Esophagus muscularis mucosa (tissue), 4 donors: Measurements from ENCODE around the gene CDC14B. TPM values are rescaled to one million over a fixed set of nuclear protein-coding genes. Genes with fewer than 3 reads are reported as not detected.

Experiments used
- DNase-seq: peaks from one replicate; pipeline ENCODE4 v3.0.0-alpha.2; 2017; ENCODE audit errors: extremely low spot score
- H3K27ac ChIP-seq, 4 donors: fragments of 200-600 bp; sonication (generic); replicated peaks in 1 of 4; 1 replicate in 3 of 4; 2 replicates in 1 of 4; pipeline ENCODE4 v1.5.1; 2016 to 2019; ENCODE audit warnings: mild to moderate bottlenecking in 1 of 4
- H3K27me3 ChIP-seq, 4 donors: fragments of 200-600 bp; sonication (generic); one replicate each; pipeline versions ENCODE4 v1.5.1 to v1.6.0; 2016 to 2019
- H3K36me3 ChIP-seq, 4 donors: fragments of 200-600 bp; sonication (generic); one replicate each; pipeline ENCODE4 v1.5.1; 2016 to 2019
- H3K4me1 ChIP-seq, 4 donors: fragments of 200-600 bp; sonication (generic); one replicate each; pipeline ENCODE4 v1.5.1; 2016 to 2019
- H3K4me3 ChIP-seq, 4 donors: fragments of 200-600 bp; sonication (generic); 1 replicate in 2 of 4; 2 replicates in 2 of 4; pipeline ENCODE4 v1.5.1; 2016 to 2019; ENCODE audit warnings: mild to moderate bottlenecking in 4 of 4, moderate library complexity in 1 of 4
- H3K9me3 ChIP-seq, 4 donors: fragments of 200-600 bp; sonication (generic); 1 replicate in 3 of 4; 2 replicates in 1 of 4; pipeline ENCODE4 v1.5.1; 2016 to 2019
- CTCF ChIP-seq, 3 experiments: fragments of 200-600 bp in 2 of 3; fragments of 450-650 bp in 1 of 3; sonication (generic) in 2 of 3; IDR thresholded peaks; one replicate each; pipeline ENCODE4 v1.5.1; 2017 to 2019; ENCODE audit warnings: antibody characterized with exemption in 3 of 3, mild to moderate bottlenecking in 2 of 3, moderate library complexity in 1 of 3
- EP300 ChIP-seq: sonication (generic); formaldehyde crosslinking; IDR thresholded peaks from one replicate; pipeline ENCODE4 v1.6.1; 2017; ENCODE audit warnings: antibody characterized with exemption
- POLR2A ChIP-seq: fragments of 450-650 bp; IDR thresholded peaks from one replicate; pipeline ENCODE4 v1.6.1; 2017; ENCODE audit warnings: antibody characterized with exemption, moderate library complexity, mild to moderate bottlenecking, low read depth
- POLR2AphosphoS5 ChIP-seq, 2 donors: sonication (generic); formaldehyde crosslinking; IDR thresholded peaks; one replicate each; pipeline ENCODE4 v1.6.1; 2017; ENCODE audit warnings: antibody characterized with exemption in 2 of 2
- WGBS: methylation state at CpG from one replicate; pipeline ENCODE4 v1.1.5; 2018; 5-methylcytosine and 5-hydroxymethylcytosine counted together
- intact Hi-C: fragments of 100-400 bp; cut with DNase I; formaldehyde crosslinking; loops from one replicate; pipeline ENCODE4 v1.15.1; 2023
- total RNA-seq, 4 donors: library from RNA; depleted of rRNA; stranded (reverse); fragments of >200 nt; gene quantifications; one replicate each; pipeline versions ENCODE4 v1.1.0 to v1.2.1, GENCODE V29; 2016

Gene CDC14B
- total RNA-seq, 4 donors from 2014 or later: 22.0 to 39.7 (median 27.0) TPM

GRCh38 chr9:96485280-96485679 lies 134.4 kb downstream of the CDC14B start:
- H3K4me1 ChIP-seq: peaks cover 42 to 61% (median 57%) of the 10 kb centered on the region in 4 donors
- no peak for DNase-seq
- peak overlapping the region; percentile 74 to 84 (median 81) for H3K27ac ChIP-seq
- no peaks in the 10 kb centered on the region for H3K9me3 ChIP-seq
- peaks cover 16 to 45% (median 35%) of the 10 kb centered on the region in 4 donors for H3K36me3 ChIP-seq
- no peaks in the 10 kb centered on the region for H3K27me3 ChIP-seq
- H3K4me3 ChIP-seq: no peak overlapping the region
- WGBS: 96% methylated on average over 15 of the region's 16 CpGs
- intact Hi-C loops: no loop called here
- TF ChIP-seq POLR2AphosphoS5 (IDR thresholded peaks at IDR 0.05) (no peak), EP300 (no peak), CTCF (IDR thresholded peaks at IDR 0.05) (no peak), POLR2A (no peak)

- H3K27ac ChIP-seq: peak overlapping the region; percentile 74 to 84 (median 81)
- peaks cover 11 to 44% (median 31%) of the 10 kb centered on the region in 4 donors for H3K36me3 ChIP-seq
- no peak for DNase-seq
- H3K27me3 ChIP-seq: no peaks in the 10 kb centered on the region
- peaks cover 42 to 61% (median 57%) of the 10 kb centered on the region in 4 donors for H3K4me1 ChIP-seq
- H3K9me3 ChIP-seq: no peaks in the 10 kb centered on the region
- TF ChIP-seq POLR2A (no peak), CTCF (IDR thresholded peaks at IDR 0.05) (no peak), POLR2AphosphoS5 (IDR thresholded peaks at IDR 0.05) (no peak), EP300 (no peak)
- H3K4me3 ChIP-seq: no peak overlapping the region
- intact Hi-C loops: no loop called here
- 82% methylated on average over 4 of the region's 4 CpGs for WGBS
Observed at GRCh38 chr9:96484521-96484931, 135.1 kb downstream of the CDC14B start.

GRCh38 chr9:96483733-96484390 lies 135.8 kb downstream of the CDC14B start:
- peaks cover 42 to 61% (median 57%) of the 10 kb centered on the region in 4 donors for H3K4me1 ChIP-seq
- no peaks in the 10 kb centered on the region for H3K9me3 ChIP-seq
- peaks cover 7 to 40% (median 25%) of the 10 kb centered on the region in 4 donors for H3K36me3 ChIP-seq
- intact Hi-C loops: no loop called here
- peak overlapping the region; percentile 74 to 84 (median 81) for H3K27ac ChIP-seq
- TF ChIP-seq POLR2AphosphoS5 (IDR thresholded peaks at IDR 0.05) (peak in 1 of 2 donors; percentile 62), CTCF (IDR thresholded peaks at IDR 0.05) (no peak)
- H3K4me3 ChIP-seq: no peak overlapping the region
- DNase-seq: no peak
- WGBS: 34% methylated on average over 3 of the region's 3 CpGs
- no peaks in the 10 kb centered on the region for H3K27me3 ChIP-seq

GRCh38 chr9:96483197-96483596 lies 136.4 kb downstream of the CDC14B start:
- Histone ChIP-seq H3K27ac (peak overlapping the region; percentile 74 to 82 (median 78)), H3K9me3 (no peaks in the 10 kb centered on the region), H3K4me1 (peaks cover 36 to 58% (median 55%) of the 10 kb centered on the region in 4 donors), H3K4me3 (no peak overlapping the region), H3K36me3 (peaks cover under 1 to 33% (median 18%) of the 10 kb centered on the region in 4 donors), H3K27me3 (no peaks in the 10 kb centered on the region)
- no peak for DNase-seq
- intact Hi-C loops: no loop called here
- TF ChIP-seq POLR2A: no peak
- TF ChIP-seq CTCF (IDR thresholded peaks at IDR 0.05): no peak
- no peak for TF ChIP-seq EP300
- TF ChIP-seq POLR2AphosphoS5 (IDR thresholded peaks at IDR 0.05): no peak
- WGBS: 95% methylated on average over 4 of the region's 4 CpGs
